ENCODE data around the gene GAREM1.

- no peak for TF ChIP-seq CTCF (IDR thresholded peaks at IDR 0.05)
- TF ChIP-seq POLR2A (IDR thresholded peaks at IDR 0.05): no peak
- TF ChIP-seq EP300 (IDR thresholded peaks at IDR 0.05): no peak
- no peak for TF ChIP-seq POLR2AphosphoS5 (IDR thresholded peaks at IDR 0.05)
These were observed 144.0 kb downstream of the GAREM1 start for GRCh38 chr18:32326450-32327308.
